NOMO-1 treated with DMSO at 0.1 percent for 48 hours (cell line): Measurements from ENCODE around the gene ST6GALNAC6.
A peak's percentile ranks its signal among the peaks of the same experiment; 100 is the strongest.
"Not testable (repeated sequence)": the region's sequence is repeated elsewhere in the genome, so short reads cannot be mapped to it uniquely, and the experiment has no call there.

ENCODE experiments used
- DNase-seq: peaks from one replicate; lab custom pipeline; 2025; ENCODE audit not compliant: unreplicated experiment; lab: John Stamatoyannopoulos, UW

The ST6GALNAC6 gene

GRCh38 chr9:127836561-127836960 lies 62.8 kb downstream of the ST6GALNAC6 start:
- not testable (repeated sequence) for DNase-seq

GRCh38 chr9:127835991-127836516 lies 63.3 kb downstream of the ST6GALNAC6 start:
- DNase-seq = peak; percentile 85
